OCI-LY1 (cell line): ENCODE measurements around the gene MGAT4C.

Experiments
- H2AFZ ChIP-seq: fragments of 200-600 bp; sonication (generic), shearing (Covaris generic); 2 replicates; pipeline ENCODE4 v1.6.0; 2014; ENCODE audit warnings: antibody characterized with exemption, mild to moderate bottlenecking, low read length
- H3F3A ChIP-seq: fragments of 200-600 bp; sonication (generic), shearing (Covaris generic); 2 replicates; pipeline ENCODE4 v1.6.0; 2014; ENCODE audit warnings: mild to moderate bottlenecking, antibody characterized with exemption, low read length, moderate library complexity; ENCODE audit not compliant: insufficient read depth
- H3K27ac ChIP-seq: fragments of 200-600 bp; sonication (generic); 2 replicates; pipeline ENCODE4 v1.5.1; 2014; ENCODE audit warnings: low read length, mixed run types, mild to moderate bottlenecking, low read depth; ENCODE audit not compliant: poor library complexity, severe bottlenecking
- H3K27me3 ChIP-seq: fragments of 200-600 bp; sonication (generic); 2 replicates; pipeline ENCODE4 v1.6.0; 2014; ENCODE audit warnings: antibody characterized with exemption, mild to moderate bottlenecking, low read length, moderate library complexity; ENCODE audit not compliant: insufficient read depth
- H3K36me3 ChIP-seq: fragments of 200-600 bp; sonication (generic); 2 replicates; pipeline ENCODE4 v1.6.1; 2014; ENCODE audit warnings: mild to moderate bottlenecking, antibody characterized with exemption, low read length, moderate library complexity, mixed read lengths; ENCODE audit not compliant: insufficient read depth
- H3K4me1 ChIP-seq: fragments of 200-600 bp; sonication (generic); 2 replicates; pipeline ENCODE4 v1.5.1; 2014; ENCODE audit warnings: mild to moderate bottlenecking, low read length, moderate library complexity; ENCODE audit not compliant: insufficient read depth, severe bottlenecking
- H3K4me2 ChIP-seq: fragments of 200-600 bp; sonication (generic), shearing (Covaris generic); 2 replicates; pipeline ENCODE4 v1.6.1; 2014; ENCODE audit warnings: low read length
- H3K4me3 ChIP-seq: fragments of 200-600 bp; sonication (generic); 2 replicates; pipeline ENCODE4 v1.5.1; 2014; ENCODE audit warnings: low read length, low read depth, mild to moderate bottlenecking, mixed read lengths; ENCODE audit not compliant: poor library complexity, severe bottlenecking
- H3K79me2 ChIP-seq: fragments of 200-600 bp; shearing (Covaris generic); 2 replicates; pipeline ENCODE4 v1.6.1; 2016; ENCODE audit warnings: mixed run types, low read length, mixed read lengths; ENCODE audit not compliant: insufficient read depth
- H3K9ac ChIP-seq: fragments of 200-600 bp; sonication (generic), shearing (Covaris generic); 2 replicates; pipeline ENCODE4 v1.6.1; 2014; ENCODE audit warnings: mild to moderate bottlenecking, low read length, mixed read lengths
- H3K9me2 ChIP-seq: fragments of 200-600 bp; sonication (generic), shearing (Covaris generic); 2 replicates; pipeline ENCODE4 v1.6.1; 2014; ENCODE audit warnings: low read depth, mild to moderate bottlenecking, low read length, mixed read lengths
- H3K9me3 ChIP-seq: fragments of 200-600 bp; shearing (Covaris generic); 2 replicates; pipeline ENCODE4 v1.6.1; 2014; ENCODE audit warnings: low read length, mixed read lengths
- H4K20me1 ChIP-seq: fragments of 200-600 bp; sonication (generic), shearing (Covaris generic); 2 replicates; pipeline ENCODE4 v1.6.0; 2016; ENCODE audit warnings: mild to moderate bottlenecking, low read length; ENCODE audit not compliant: insufficient read depth
- CTCF ChIP-seq: fragments of 200-600 bp; sonication (generic), shearing (Covaris generic); IDR thresholded peaks from 2 replicates; pipeline ENCODE4 v1.5.1; 2017; ENCODE audit warnings: mild to moderate bottlenecking, antibody characterized with exemption, low read length, moderate library complexity, mixed read lengths
- EZH2 ChIP-seq: fragments of 200-600 bp; sonication (generic), shearing (Covaris generic); IDR thresholded peaks from 2 replicates; pipeline ENCODE4 v1.8.0; 2017; ENCODE audit warnings: borderline replicate concordance, mixed run types, mild to moderate bottlenecking, antibody characterized with exemption, low read length, moderate library complexity, mixed read lengths

Gene MGAT4C

GRCh38 chr12:86148071-86148470, 108.1 kb downstream of the MGAT4C start:
- no peaks in the 10 kb centered on the region for H3F3A ChIP-seq
- no peak overlapping the region for H3K9ac ChIP-seq
- no peak overlapping the region for H2AFZ ChIP-seq
- H3K36me3 ChIP-seq, result no peaks in the 10 kb centered on the region
- no peak overlapping the region for H3K4me3 ChIP-seq
- no peaks in the 10 kb centered on the region for H3K9me3 ChIP-seq
- no peaks in the 10 kb centered on the region for H3K9me2 ChIP-seq
- H3K4me2 ChIP-seq, result no peak overlapping the region
- H3K4me1 ChIP-seq, result no peaks in the 10 kb centered on the region
- no peaks in the 10 kb centered on the region for H3K27me3 ChIP-seq
- H3K79me2 ChIP-seq, result no peaks in the 10 kb centered on the region
- H4K20me1 ChIP-seq, result no peaks in the 10 kb centered on the region
- H3K27ac ChIP-seq, result no peak overlapping the region
- TF ChIP-seq CTCF (no peak), EZH2 (no peak)

GRCh38 chr12:86145156-86145555, 111.0 kb downstream of the MGAT4C start:
- Histone ChIP-seq H2AFZ (no peak overlapping the region), H3K9me3 (no peaks in the 10 kb centered on the region), H3K27me3 (no peaks in the 10 kb centered on the region)

GRCh38 chr12:86143162-86143561, 113.0 kb downstream of the MGAT4C start:
- Histone ChIP-seq H3K27ac (no peak overlapping the region), H3K79me2 (no peaks in the 10 kb centered on the region), H3K36me3 (no peaks in the 10 kb centered on the region), H3F3A (no peaks in the 10 kb centered on the region), H3K4me2 (no peak overlapping the region), H3K9ac (no peak overlapping the region), H2AFZ (no peak overlapping the region), H3K9me2 (no peaks in the 10 kb centered on the region), H3K4me1 (no peaks in the 10 kb centered on the region), H3K4me3 (no peak overlapping the region), H4K20me1 (no peaks in the 10 kb centered on the region), H3K27me3 (no peaks in the 10 kb centered on the region), H3K9me3 (no peaks in the 10 kb centered on the region)
- no peak for TF ChIP-seq EZH2
- TF ChIP-seq CTCF, result no peak

More at GRCh38 chr12:86145156-86145555, 111.0 kb downstream of the MGAT4C start:
- Histone ChIP-seq H3K4me1 (no peaks in the 10 kb centered on the region), H3K4me2 (no peak overlapping the region), H3K4me3 (no peak overlapping the region), H3K79me2 (no peaks in the 10 kb centered on the region), H3K36me3 (no peaks in the 10 kb centered on the region), H3K9ac (no peak overlapping the region), H3F3A (no peaks in the 10 kb centered on the region), H3K27ac (no peak overlapping the region), H3K9me2 (no peaks in the 10 kb centered on the region), H4K20me1 (no peaks in the 10 kb centered on the region)
- TF ChIP-seq EZH2 (no peak), CTCF (no peak)
